H1 (cell line): ENCODE measurements around the gene ARL14EPL. TPM values are rescaled to one million over a fixed set of nuclear protein-coding genes. Genes with fewer than 3 reads are reported as not detected.
"Not testable (repeated sequence)": the region's sequence is repeated elsewhere in the genome, so short reads cannot be mapped to it uniquely, and the experiment has no call there.

ENCODE experiments used
- CTCF ChIA-PET: fragments of 300-600 bp; sonication (Branson Sonifier 250); formaldehyde crosslinking; loops from one replicate; lab custom pipeline; 2021; ENCODE audit not compliant: partially characterized antibody; lab: Charles Lee
- POLR2A ChIA-PET: fragments of 300-600 bp; sonication (Branson Sonifier 250); formaldehyde crosslinking; loops from one replicate; lab custom pipeline; 2021; ENCODE audit warnings: inconsistent platforms; ENCODE audit not compliant: partially characterized antibody; lab: Charles Lee
- DNase-seq, 2 experiments: peaks; one replicate each; pipeline versions ENCODE4 v3.0.0 to v3.0.0-alpha.2; 2010 to 2022; ENCODE audit warnings: low spot score in 2 of 2, low read depth in 1 of 2, mixed read lengths in 1 of 2
- FAIRE-seq: peaks from 2 replicates; lab custom pipeline; 2011; peaks lifted over from hg19 to GRCh38; lab: Jason Lieb, UNC
- H2AFZ ChIP-seq: 2 replicates; pipeline ENCODE4 v1.8.1; 2012; ENCODE audit warnings: low read length, inconsistent platforms
- H2AK5ac ChIP-seq: 2 replicates; pipeline ENCODE4 v1.6.1; 2013; ENCODE audit warnings: low read depth, low read length
- H2BK120ac ChIP-seq: replicated peaks from 2 replicates; pipeline ENCODE3; 2013; ENCODE audit warnings: low read depth, low read length, inconsistent platforms
- H2BK12ac ChIP-seq: 2 replicates; pipeline ENCODE4 v1.6.1; 2013; ENCODE audit warnings: low read depth, low read length
- H2BK15ac ChIP-seq: 2 replicates; pipeline ENCODE4 v1.6.1; 2013; ENCODE audit warnings: low read length
- H2BK20ac ChIP-seq: 2 replicates; pipeline ENCODE4 v1.6.1; 2013; ENCODE audit warnings: low read length
- H2BK5ac ChIP-seq: 2 replicates; pipeline ENCODE4 v1.6.1; 2013; ENCODE audit warnings: low read depth, low read length
- H3K14ac ChIP-seq: 2 replicates; pipeline ENCODE4 v1.6.1; 2013; ENCODE audit warnings: inconsistent platforms; ENCODE audit not compliant: insufficient read length
- H3K18ac ChIP-seq: 2 replicates; pipeline ENCODE4 v1.6.1; 2013; ENCODE audit warnings: low read length; ENCODE audit errors: extremely low read depth
- H3K23ac ChIP-seq: 2 replicates; pipeline ENCODE4 v1.6.1; 2013; ENCODE audit warnings: inconsistent platforms; ENCODE audit not compliant: insufficient read length
- H3K23me2 ChIP-seq: 2 replicates; pipeline ENCODE4 v1.6.1; 2013; ENCODE audit warnings: low read depth, low read length
- H3K27ac ChIP-seq: 2 replicates; pipeline ENCODE4 v1.6.1; 2011; ENCODE audit warnings: low read depth, low read length, inconsistent platforms
- H3K27me3 ChIP-seq, 4 experiments: replicated peaks in 1 of 4; 1 replicate in 1 of 4; 2 replicates in 3 of 4; pipeline versions ENCODE4 v1.6.1 to v1.8.1; 2011 to 2013; ENCODE audit warnings: low read length in 3 of 4, mild to moderate bottlenecking in 3 of 4, inconsistent platforms in 2 of 4, mixed read lengths in 2 of 4, moderate library complexity in 1 of 4; ENCODE audit not compliant: control insufficient read depth in 3 of 4, insufficient read depth in 3 of 4; ENCODE audit errors: extremely low read depth in 1 of 4
- H3K36me3 ChIP-seq, 4 experiments: 2 replicates each; pipeline versions ENCODE4 v1.6.1 to v1.8.1; 2011 to 2013; ENCODE audit warnings: mild to moderate bottlenecking in 4 of 4, low read length in 3 of 4, moderate library complexity in 2 of 4, control low read depth in 1 of 4, inconsistent platforms in 1 of 4; ENCODE audit not compliant: insufficient read depth in 4 of 4, control insufficient read depth in 2 of 4
- H3K4ac ChIP-seq: replicated peaks from 2 replicates; pipeline ENCODE3; 2013; ENCODE audit warnings: low read length, low read depth, mixed read lengths, inconsistent platforms; ENCODE audit not compliant: insufficient read length
- H3K4me1 ChIP-seq, 4 experiments: replicated peaks in 1 of 4; 1 replicate in 1 of 4; 2 replicates in 3 of 4; pipeline versions ENCODE4 v1.6.1 to v1.8.1; 2011 to 2013; ENCODE audit warnings: low read length in 3 of 4, inconsistent platforms in 2 of 4, mixed read lengths in 1 of 4; ENCODE audit not compliant: insufficient read depth in 4 of 4, control insufficient read depth in 3 of 4
- H3K4me2 ChIP-seq, 2 experiments: 2 replicates each; pipeline versions ENCODE4 v1.6.1 to v1.8.1; 2011 to 2013; ENCODE audit warnings: low read depth in 2 of 2, low read length in 2 of 2, control low read depth in 1 of 2, inconsistent platforms in 1 of 2, mild to moderate bottlenecking in 1 of 2; ENCODE audit not compliant: insufficient read depth in 1 of 2
- H3K4me3 ChIP-seq, 4 experiments: fragments of 200-600, 300-600 bp in 1 of 4; sonication (generic), shearing (Covaris generic), sonication (Bioruptor Twin) in 1 of 4; 2 replicates each; pipeline versions ENCODE4 v1.5.1 to v1.8.1; 2011 to 2016; ENCODE audit warnings: low read length in 4 of 4, low read depth in 3 of 4, control low read depth in 2 of 4, inconsistent platforms in 2 of 4, mild to moderate bottlenecking in 2 of 4, mixed read lengths in 1 of 4, moderate library complexity in 1 of 4; ENCODE audit not compliant: insufficient read depth in 2 of 4; ENCODE audit errors: extremely low read depth in 1 of 4
- H3K56ac ChIP-seq: replicated peaks from 2 replicates; pipeline ENCODE3; 2013; ENCODE audit warnings: low read depth, mild to moderate bottlenecking, mixed read lengths, low read length, inconsistent platforms; ENCODE audit not compliant: insufficient read length
- H3K79me1 ChIP-seq: 2 replicates; pipeline ENCODE4 v1.6.1; 2013; ENCODE audit warnings: low read depth, low read length, control low read depth
- H3K79me2 ChIP-seq, 2 experiments: 2 replicates each; pipeline versions ENCODE4 v1.6.1 to v1.8.1; 2012 to 2013; ENCODE audit warnings: low read length in 2 of 2, mild to moderate bottlenecking in 2 of 2, inconsistent platforms in 1 of 2; ENCODE audit not compliant: insufficient read depth in 2 of 2, control insufficient read depth in 1 of 2
- H3K9ac ChIP-seq, 4 experiments: replicated peaks in 1 of 4; 1 replicate in 1 of 4; 2 replicates in 3 of 4; pipeline versions ENCODE4 v1.6.1 to v1.8.1; 2011 to 2013; ENCODE audit warnings: low read depth in 3 of 4, low read length in 3 of 4, control low read depth in 2 of 4, mild to moderate bottlenecking in 2 of 4, moderate library complexity in 2 of 4, inconsistent platforms in 1 of 4; ENCODE audit errors: extremely low read depth in 1 of 4
- H3K9me3 ChIP-seq, 2 experiments: 2 replicates each; pipeline versions ENCODE4 v1.6.1 to v1.8.1; 2012 to 2013; ENCODE audit warnings: mild to moderate bottlenecking in 2 of 2, moderate library complexity in 2 of 2, control low read depth in 1 of 2, inconsistent platforms in 1 of 2, low read depth in 1 of 2, low read length in 1 of 2, mixed read lengths in 1 of 2; ENCODE audit not compliant: insufficient read depth in 2 of 2
- H4K20me1 ChIP-seq, 2 experiments: replicated peaks in 1 of 2; 2 replicates each; pipeline versions ENCODE3 to v1.8.1; 2011 to 2013; ENCODE audit warnings: inconsistent platforms in 2 of 2, low read length in 2 of 2, mild to moderate bottlenecking in 1 of 2; ENCODE audit not compliant: insufficient read depth in 2 of 2, control insufficient read depth in 1 of 2
- H4K5ac ChIP-seq: 2 replicates; pipeline ENCODE4 v1.6.1; 2013; ENCODE audit warnings: low read length, low read depth, mixed read lengths, inconsistent platforms; ENCODE audit not compliant: insufficient read length
- H4K8ac ChIP-seq: 2 replicates; pipeline ENCODE4 v1.8.0; 2013; ENCODE audit warnings: mild to moderate bottlenecking, moderate library complexity, low read length, inconsistent platforms; ENCODE audit not compliant: insufficient read depth; ENCODE audit errors: extremely low read depth
- H4K91ac ChIP-seq: replicated peaks from 2 replicates; pipeline ENCODE3; 2013; ENCODE audit warnings: low read length, mixed read lengths, inconsistent platforms; ENCODE audit not compliant: insufficient read length
- WGBS, 2 experiments: shearing (Covaris generic) in 1 of 2; methylation state at CpG; one replicate each; pipeline versions ENCODE4 v1.1.6 to v1.1.7; 2013 to 2015; ENCODE audit warnings: low lambda C conversion rate in 2 of 2, mixed read lengths in 2 of 2, inconsistent platforms in 1 of 2, low coverage in 1 of 2, missing lambda C conversion rate in 1 of 2; ENCODE audit not compliant: insufficient replicate concordance in 2 of 2, insufficient coverage in 1 of 2, insufficient read length in 1 of 2; ENCODE audit errors: extremely low coverage in 1 of 2, missing lambda C conversion rate in 1 of 2; 5-methylcytosine and 5-hydroxymethylcytosine counted together
- polyA plus RNA-seq, 7 experiments: library from polyadenylated mRNA; depleted of rRNA in 3 of 7; stranded (reverse) in 5 of 7; unstranded in 2 of 7; fragments of >200 nt in 5 of 7; fragments of 200-250 nt in 2 of 7; gene quantifications; 1 replicate in 5 of 7; 2 replicates in 1 of 7; 4 replicates in 1 of 7; pipeline versions ENCODE4 v1.2.1 to v1.2.3, GENCODE V29; 2011 to 2013; ENCODE audit warnings: missing spikeins in 2 of 7, mixed read lengths in 2 of 7
- total RNA-seq: library from RNA; stranded (reverse); fragmentation: NEBNext Ultra II Directional; extraction: Animal tissue kit (Norgen Biotek cat#: 25700); gene quantifications from 2 replicates; pipeline ENCODE4 v1.2.1, GENCODE V29; 2021

ARL14EPL gene
- total and polyA plus RNA-seq, 2 of the 8 experiments (the other 6 are each of a cell fraction or from before 2014, with no cell fraction given), result not detected

DNA sequence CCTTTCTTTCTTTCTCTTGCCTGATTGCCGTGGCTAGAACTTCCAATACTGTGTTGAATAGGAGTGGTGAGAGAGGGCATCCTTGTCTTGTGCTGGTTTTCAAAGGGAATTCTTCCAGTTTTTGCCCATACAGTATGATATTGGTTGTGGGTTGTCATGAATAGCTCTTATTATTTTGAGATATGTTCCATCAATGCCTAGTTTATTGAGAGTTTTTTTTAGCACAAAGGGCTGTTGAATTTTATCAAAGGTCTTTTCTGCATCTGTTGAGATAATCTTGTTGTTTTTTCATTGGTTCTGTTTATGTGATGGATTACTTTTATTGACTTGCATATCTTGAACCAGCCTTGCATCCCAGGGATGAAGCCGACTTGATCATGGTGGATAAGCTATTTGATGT, 72.7 kb downstream of the ARL14EPL start:
- H2BK5ac ChIP-seq, H4K91ac ChIP-seq, H3K36me3 ChIP-seq, H2BK20ac ChIP-seq, H3K9ac ChIP-seq, H3K4me1 ChIP-seq, H3K4ac ChIP-seq, H3K9me3 ChIP-seq, H2BK120ac ChIP-seq, H4K20me1 ChIP-seq, H2AFZ ChIP-seq, H2BK12ac ChIP-seq, H3K4me3 ChIP-seq, H3K23me2 ChIP-seq, DNase-seq, FAIRE-seq, H3K4me2 ChIP-seq, H3K14ac ChIP-seq, CTCF ChIA-PET, H4K8ac ChIP-seq, H3K79me1 ChIP-seq, H3K79me2 ChIP-seq, H4K5ac ChIP-seq, H3K23ac ChIP-seq, H2BK15ac ChIP-seq, H2AK5ac ChIP-seq, H3K56ac ChIP-seq, H3K27ac ChIP-seq, POLR2A ChIA-PET, H3K27me3 ChIP-seq, H3K18ac ChIP-seq: not testable (repeated sequence)
- WGBS, 2 experiments, result 97% methylated on average over 2 of the region's 2 CpGs; no CpG with 5 or more reads in 1 of the 2 experiments

Other genes with a start within 250 kb of the ARL14EPL start
- 25.4 and 26.1 TPM in 2 replicates for gene CDO1, start 215.8 kb upstream of the ARL14EPL start, total RNA-seq
- gene CDO1, start 215.8 kb upstream of the ARL14EPL start, polyA plus RNA-seq (2011; rRNA removed), result 29.5 and 47.1 TPM in 2 replicates
- gene ATG12, start 190.9 kb upstream of the ARL14EPL start, total RNA-seq, result 49.3 and 51.4 TPM in 2 replicates
- gene ATG12, start 190.9 kb upstream of the ARL14EPL start, polyA plus RNA-seq (2011; rRNA removed), result 11.2 and 23.8 TPM in 2 replicates
- 72.7 and 93.0 TPM in 2 replicates for gene AP3S1, start 190.5 kb upstream of the ARL14EPL start, total RNA-seq
- 15.1 and 26.6 TPM in 2 replicates for gene AP3S1, start 190.5 kb upstream of the ARL14EPL start, polyA plus RNA-seq (2011; rRNA removed)
- 0.09 TPM in 1 of 2 replicates, not detected in the other for gene LVRN, start 70.0 kb upstream of the ARL14EPL start, total RNA-seq
- gene LVRN, start 70.0 kb upstream of the ARL14EPL start, polyA plus RNA-seq (2011; rRNA removed), result 0.02 and 0.08 TPM in 2 replicates
- 43.4 and 44.0 TPM in 2 replicates for gene COMMD10, start 52.6 kb downstream of the ARL14EPL start, total RNA-seq
- 7.8 and 16.5 TPM in 2 replicates for gene COMMD10, start 52.6 kb downstream of the ARL14EPL start, polyA plus RNA-seq (2011; rRNA removed)